K562 (cell line): Measurements from ENCODE around the gene ATRIP. TPM values are rescaled to one million over a fixed set of nuclear protein-coding genes. Genes with fewer than 3 reads are reported as not detected.

Source experiments
- ATAC-seq: fragments of 200-7000 bp; cut with Tn5 transposase; 3 replicates; pipeline ENCODE4 v1.9.1; 2020; ENCODE audit warnings: moderate library complexity
- BruUV-seq: library from RNA; stranded (reverse); fragments of 400-500 nt; replicated peaks from 2 replicates; lab custom pipeline; 2021; lab: Mats Ljungman, UMichigan
- CTCF ChIA-PET: fragments of 300-600 bp; formaldehyde crosslinking; extraction: SDS; loops from one replicate; lab custom pipeline; 2021; ENCODE audit warnings: low intra/inter-chr PET ratio; lab: Yijun Ruan, JAX
- POLR2A ChIA-PET: fragments of 300-600, 350-650 bp; sonication (Branson Sonifier 250); formaldehyde crosslinking; extraction: SDS; loops from one replicate; lab custom pipeline; 2021; ENCODE audit warnings: antibody characterized with exemption, inconsistent platforms; lab: Yijun Ruan, JAX
- DNase-seq, 4 experiments: peaks; one replicate each; pipeline versions ENCODE4 v3.0.0 to v3.0.0-alpha.2; 2011 to 2018; ENCODE audit warnings: low spot score in 3 of 4, mixed read lengths in 3 of 4; ENCODE audit errors: extremely low read depth in 1 of 4
- FAIRE-seq: peaks from 2 replicates; lab custom pipeline; 2011; peaks lifted over from hg19 to GRCh38; lab: Jason Lieb, UNC
- H2AFZ ChIP-seq: 2 replicates; pipeline ENCODE4 v1.6.0; 2011; ENCODE audit warnings: low read depth, low read length, control low read depth, inconsistent platforms
- H3K27ac ChIP-seq: fragments of 200-600 bp; 3 replicates; pipeline ENCODE4 v1.8.0; 2011; ENCODE audit warnings: low read depth, mild to moderate bottlenecking, control low read depth, inconsistent platforms, low read length, moderate library complexity, mixed read lengths; ENCODE audit errors: extremely low read depth
- H3K27me3 ChIP-seq, 2 experiments: fragments of 300-600 bp in 1 of 2; 2 replicates in 1 of 2; 3 replicates in 1 of 2; pipeline versions ENCODE4 v1.6.0 to v1.8.0; 2011; ENCODE audit warnings: inconsistent platforms in 2 of 2, low read length in 2 of 2, mild to moderate bottlenecking in 1 of 2, mixed read lengths in 1 of 2, moderate library complexity in 1 of 2; ENCODE audit not compliant: control insufficient read depth in 2 of 2, insufficient read depth in 2 of 2
- H3K36me3 ChIP-seq: fragments of 300-600 bp; 3 replicates; pipeline ENCODE4 v1.8.0; 2011; ENCODE audit warnings: mild to moderate bottlenecking, low read length, inconsistent platforms; ENCODE audit not compliant: control insufficient read depth, insufficient read depth
- H3K4me1 ChIP-seq, 2 experiments: fragments of 200-600 bp in 1 of 2; replicated peaks in 1 of 2; 2 replicates in 1 of 2; 3 replicates in 1 of 2; pipeline versions ENCODE4 v1.5.1 to v1.8.0; 2011; ENCODE audit warnings: inconsistent platforms in 2 of 2, low read length in 2 of 2, mild to moderate bottlenecking in 1 of 2, mixed read lengths in 1 of 2, moderate library complexity in 1 of 2; ENCODE audit not compliant: control insufficient read depth in 2 of 2, insufficient read depth in 2 of 2
- H3K4me2 ChIP-seq: 2 replicates; pipeline ENCODE4 v1.6.1; 2011; ENCODE audit warnings: low read length, control low read depth, inconsistent platforms, mixed read lengths; ENCODE audit not compliant: insufficient read depth
- H3K4me3 ChIP-seq: fragments of 200-600 bp; sonication (generic), shearing (Covaris generic); 2 replicates; pipeline ENCODE4 v1.5.1; 2016; ENCODE audit warnings: control low read depth, inconsistent platforms
- H3K79me2 ChIP-seq: fragments of 200-600 bp; 3 replicates; pipeline ENCODE4 v1.8.0; 2011; ENCODE audit warnings: low read length, inconsistent platforms; ENCODE audit not compliant: control insufficient read depth, insufficient read depth
- H3K9ac ChIP-seq, 2 experiments: 2 replicates each; pipeline versions ENCODE4 v1.6.0 to v1.6.1; 2011; ENCODE audit warnings: low read depth in 2 of 2, low read length in 2 of 2, control low read depth in 1 of 2, inconsistent platforms in 1 of 2, mild to moderate bottlenecking in 1 of 2, mixed read lengths in 1 of 2; ENCODE audit not compliant: insufficient read depth in 1 of 2
- H3K9me1 ChIP-seq: one replicate; pipeline ENCODE4 v1.6.0; 2011; ENCODE audit warnings: inconsistent platforms, mild to moderate bottlenecking, low read length, moderate library complexity; ENCODE audit not compliant: control insufficient read depth, insufficient read depth
- H3K9me3 ChIP-seq: replicated peaks from 2 replicates; pipeline ENCODE4 v1.5.1; 2011; ENCODE audit warnings: low read depth, low read length, inconsistent platforms; ENCODE audit not compliant: control insufficient read depth, insufficient read depth
- H4K20me1 ChIP-seq: replicated peaks from 2 replicates; pipeline ENCODE4 v1.6.1; 2011; ENCODE audit warnings: low read length, inconsistent platforms, mixed read lengths; ENCODE audit not compliant: control insufficient read depth, insufficient read depth
- BHLHE40 ChIP-seq: IDR thresholded peaks from 2 replicates; pipeline ENCODE4 v1.6.1; 2011; ENCODE audit warnings: low read length, improper control_type of control experiment
- BMI1 ChIP-seq: fragments of 150-350 bp; IDR thresholded peaks from 2 replicates; pipeline ENCODE4 v1.6.1; 2014; ENCODE audit warnings: low read length
- BRD4 ChIP-seq: fragments of 200-600 bp; sonication (generic); IDR thresholded peaks from 2 replicates; pipeline ENCODE4 v1.6.1; 2017; ENCODE audit warnings: inconsistent platforms
- CEBPB ChIP-seq: fragments of 450-650 bp; IDR thresholded peaks from 2 replicates; pipeline ENCODE4 v1.6.1; 2016; ENCODE audit warnings: missing genetic modification characterization, missing compliant biosample characterization
- HDAC8 ChIP-seq: fragments of 450-650 bp; IDR thresholded peaks from 2 replicates; pipeline ENCODE4 v1.6.1; 2016; ENCODE audit warnings: mild to moderate bottlenecking, missing genetic modification characterization, moderate library complexity, missing compliant biosample characterization
- HNRNPLL ChIP-seq: fragments of 200-400 bp; formaldehyde crosslinking; IDR thresholded peaks from 2 replicates; pipeline ENCODE4 v1.6.1; 2017; ENCODE audit warnings: low read length, low read depth, mild to moderate bottlenecking; ENCODE audit not compliant: poor library complexity, severe bottlenecking
- MAFF ChIP-seq: IDR thresholded peaks from 2 replicates; pipeline ENCODE4 v1.6.1; 2012; ENCODE audit warnings: low read length, improper control_type of control experiment
- NRF1 ChIP-seq, 2 experiments: fragments of 450-650 bp; IDR thresholded peaks in 1 of 2; conservative IDR thresholded peaks in 1 of 2; 2 replicates each; pipeline ENCODE4 v1.6.1; 2014; ENCODE audit warnings: mild to moderate bottlenecking in 2 of 2
- POLR2AphosphoS2 ChIP-seq: IDR thresholded peaks from 2 replicates; pipeline ENCODE4 v1.6.1; 2012; ENCODE audit warnings: low read length, improper control_type of control experiment
- YBX1 ChIP-seq: fragments of 450-650 bp; IDR thresholded peaks from 2 replicates; pipeline ENCODE4 v1.7.1; 2016; ENCODE audit warnings: mild to moderate bottlenecking
- WGBS: fragments of 100-300 bp; shearing (Covaris generic); methylation state at CpG from one replicate; pipeline ENCODE4 v1.1.6; 2016; ENCODE audit warnings: low coverage, mixed read lengths; ENCODE audit not compliant: insufficient coverage; ENCODE audit errors: missing lambda C conversion rate; 5-methylcytosine and 5-hydroxymethylcytosine counted together
- in situ Hi-C: fragments of 300-500 bp; cut with MboI; formaldehyde crosslinking; loops from 4 replicates; pipeline ENCODE4 v1.15.0; 2018; ENCODE audit warnings: inconsistent platforms, mixed read lengths
- intact Hi-C: fragments of 100-400 bp; cut with micrococcal nuclease; formaldehyde crosslinking; loops from 2 replicates; pipeline ENCODE4 v1.14.2; 2022
- polyA plus RNA-seq, 8 experiments: library from polyadenylated mRNA; depleted of rRNA in 4 of 8; stranded (reverse) in 5 of 8; unstranded in 3 of 8; fragments of >200 nt; fragmentation: Nextera tagmentation in 2 of 8; fragmentation: Illumina TruSeq in 1 of 8; extraction: Ambion mirVana in 2 of 8; extraction: Trizol in 1 of 8; gene quantifications; 2 replicates each; pipeline versions ENCODE4 v1.2.1 to v1.2.3, GENCODE V29; 2011 to 2014; ENCODE audit warnings: inconsistent platforms in 1 of 8, missing spikeins in 1 of 8
- total RNA-seq, 7 experiments: library from RNA; depleted of rRNA in 6 of 7; stranded (reverse); fragments of >200 nt in 6 of 7; fragmentation: Illumina TruSeq in 2 of 7; extraction: Trizol in 2 of 7; gene quantifications; 2 replicates each; pipeline versions ENCODE4 v1.2.1 to v1.2.3, GENCODE V29; 2011 to 2021; ENCODE audit warnings: low replicate concordance in 1 of 7
- TF ChIP-seq, protein P1 (sequence below): sonication (generic); formaldehyde crosslinking; IDR thresholded peaks from 2 replicates; pipeline ENCODE4 v1.8.1; 2023; ENCODE audit warnings: mild to moderate bottlenecking, missing genetic modification reagents, moderate library complexity
- TF ChIP-seq, protein P2 (sequence below): fragments of 250-450 bp; sonication (Bioruptor Pico); IDR thresholded peaks from 2 replicates; pipeline ENCODE4 v1.4.0; 2020; ENCODE audit warnings: mild to moderate bottlenecking, moderate library complexity
- TF ChIP-seq, protein P3 (sequence below): fragments of 450-650 bp; IDR thresholded peaks from 2 replicates; pipeline ENCODE4 v1.6.1; 2017; ENCODE audit warnings: antibody characterized with exemption, mild to moderate bottlenecking

ATRIP gene
- total and polyA plus RNA-seq, 9 of the 15 experiments (the other 6 are each of a cell fraction or from before 2014, with no cell fraction given) = 1.7 to 15.7 (median 10.5) TPM

DNA sequence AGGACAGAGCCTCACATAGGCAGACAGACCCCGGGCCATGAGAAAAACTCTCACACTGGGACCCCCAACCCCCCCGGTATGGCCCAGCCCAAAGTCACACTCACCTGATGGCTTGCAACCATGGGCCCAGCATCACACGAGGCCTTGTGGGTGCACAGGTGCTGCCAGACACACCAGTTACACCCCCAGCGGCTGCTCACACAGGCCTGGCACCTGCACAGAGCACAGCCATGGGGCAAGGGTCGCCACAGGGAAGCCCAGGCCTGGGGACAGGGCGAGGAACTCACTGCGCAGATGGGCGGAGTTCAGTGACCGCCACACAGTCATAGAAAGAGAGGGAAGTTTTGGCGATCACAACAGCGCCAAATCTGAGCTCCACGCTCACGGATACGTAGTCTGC is 26.0 kb upstream of the ATRIP start:
- Histone ChIP-seq H2AFZ (no peak overlapping the region), H3K4me1 (peaks cover 0 to 23% of the 10 kb centered on the region in 2 experiments; a peak in 2 of 5 replicates), H3K27me3 (no peaks in the 10 kb centered on the region), H3K27ac (no peak overlapping the region), H3K36me3 (no peaks in the 10 kb centered on the region), H3K9me1 (no peaks in the 10 kb centered on the region), H3K9me3 (no peaks in the 10 kb centered on the region), H4K20me1 (no peaks in the 10 kb centered on the region), H3K9ac (no peak overlapping the region), H3K4me2 (no peak overlapping the region), H3K79me2 (no peaks in the 10 kb centered on the region), H3K4me3 (no peak overlapping the region)
- intact Hi-C loops = no loop called here
- in situ Hi-C loops = no loop called here
- ATAC-seq (no peak), DNase-seq (no peak), FAIRE-seq (no peak)
- POLR2A ChIA-PET = no interaction called here
- 70% methylated on average over 2 of the region's 14 CpGs for WGBS
- CTCF ChIA-PET = no interaction called here
- no TSS peak for BruUV-seq
- TF ChIP-seq CEBPB (no peak), YBX1 (no peak), BRD4 (no peak), HDAC8 (tag) (no peak), POLR2AphosphoS2 (no peak), NRF1 (conservative IDR thresholded peaks at IDR 0.05 in 1 of 2, IDR thresholded peaks at IDR 0.05 in 1 of 2) (no peak), HNRNPLL (no peak), BMI1 (no peak), BHLHE40 (no peak), MAFF (no peak)
- TF ChIP-seq, protein P1, sequence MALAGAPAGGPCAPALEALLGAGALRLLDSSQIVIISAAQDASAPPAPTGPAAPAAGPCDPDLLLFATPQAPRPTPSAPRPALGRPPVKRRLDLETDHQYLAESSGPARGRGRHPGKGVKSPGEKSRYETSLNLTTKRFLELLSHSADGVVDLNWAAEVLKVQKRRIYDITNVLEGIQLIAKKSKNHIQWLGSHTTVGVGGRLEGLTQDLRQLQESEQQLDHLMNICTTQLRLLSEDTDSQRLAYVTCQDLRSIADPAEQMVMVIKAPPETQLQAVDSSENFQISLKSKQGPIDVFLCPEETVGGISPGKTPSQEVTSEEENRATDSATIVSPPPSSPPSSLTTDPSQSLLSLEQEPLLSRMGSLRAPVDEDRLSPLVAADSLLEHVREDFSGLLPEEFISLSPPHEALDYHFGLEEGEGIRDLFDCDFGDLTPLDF = no peak
- TF ChIP-seq, protein P2, sequence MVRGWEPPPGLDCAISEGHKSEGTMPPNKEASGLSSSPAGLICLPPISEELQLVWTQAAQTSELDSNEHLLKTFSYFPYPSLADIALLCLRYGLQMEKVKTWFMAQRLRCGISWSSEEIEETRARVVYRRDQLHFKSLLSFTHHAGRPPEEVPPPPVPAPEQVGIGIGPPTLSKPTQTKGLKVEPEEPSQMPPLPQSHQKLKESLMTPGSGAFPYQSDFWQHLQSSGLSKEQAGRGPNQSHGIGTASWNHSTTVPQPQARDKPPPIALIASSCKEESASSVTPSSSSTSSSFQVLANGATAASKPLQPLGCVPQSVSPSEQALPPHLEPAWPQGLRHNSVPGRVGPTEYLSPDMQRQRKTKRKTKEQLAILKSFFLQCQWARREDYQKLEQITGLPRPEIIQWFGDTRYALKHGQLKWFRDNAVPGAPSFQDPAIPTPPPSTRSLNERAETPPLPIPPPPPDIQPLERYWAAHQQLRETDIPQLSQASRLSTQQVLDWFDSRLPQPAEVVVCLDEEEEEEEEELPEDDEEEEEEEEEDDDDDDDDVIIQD (CRISPR knock-in tag) = no peak
- TF ChIP-seq, protein P3, sequence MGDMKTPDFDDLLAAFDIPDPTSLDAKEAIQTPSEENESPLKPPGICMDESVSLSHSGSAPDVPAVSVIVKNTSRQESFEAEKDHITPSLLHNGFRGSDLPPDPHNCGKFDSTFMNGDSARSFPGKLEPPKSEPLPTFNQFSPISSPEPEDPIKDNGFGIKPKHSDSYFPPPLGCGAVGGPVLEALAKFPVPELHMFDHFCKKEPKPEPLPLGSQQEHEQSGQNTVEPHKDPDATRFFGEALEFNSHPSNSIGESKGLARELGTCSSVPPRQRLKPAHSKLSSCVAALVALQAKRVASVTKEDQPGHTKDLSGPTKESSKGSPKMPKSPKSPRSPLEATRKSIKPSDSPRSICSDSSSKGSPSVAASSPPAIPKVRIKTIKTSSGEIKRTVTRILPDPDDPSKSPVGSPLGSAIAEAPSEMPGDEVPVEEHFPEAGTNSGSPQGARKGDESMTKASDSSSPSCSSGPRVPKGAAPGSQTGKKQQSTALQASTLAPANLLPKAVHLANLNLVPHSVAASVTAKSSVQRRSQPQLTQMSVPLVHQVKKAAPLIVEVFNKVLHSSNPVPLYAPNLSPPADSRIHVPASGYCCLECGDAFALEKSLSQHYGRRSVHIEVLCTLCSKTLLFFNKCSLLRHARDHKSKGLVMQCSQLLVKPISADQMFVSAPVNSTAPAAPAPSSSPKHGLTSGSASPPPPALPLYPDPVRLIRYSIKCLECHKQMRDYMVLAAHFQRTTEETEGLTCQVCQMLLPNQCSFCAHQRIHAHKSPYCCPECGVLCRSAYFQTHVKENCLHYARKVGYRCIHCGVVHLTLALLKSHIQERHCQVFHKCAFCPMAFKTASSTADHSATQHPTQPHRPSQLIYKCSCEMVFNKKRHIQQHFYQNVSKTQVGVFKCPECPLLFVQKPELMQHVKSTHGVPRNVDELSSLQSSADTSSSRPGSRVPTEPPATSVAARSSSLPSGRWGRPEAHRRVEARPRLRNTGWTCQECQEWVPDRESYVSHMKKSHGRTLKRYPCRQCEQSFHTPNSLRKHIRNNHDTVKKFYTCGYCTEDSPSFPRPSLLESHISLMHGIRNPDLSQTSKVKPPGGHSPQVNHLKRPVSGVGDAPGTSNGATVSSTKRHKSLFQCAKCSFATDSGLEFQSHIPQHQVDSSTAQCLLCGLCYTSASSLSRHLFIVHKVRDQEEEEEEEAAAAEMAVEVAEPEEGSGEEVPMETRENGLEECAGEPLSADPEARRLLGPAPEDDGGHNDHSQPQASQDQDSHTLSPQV = no peak
